Tibial nerve (tissue), 4 donors: ENCODE measurements around the gene DLX1. TPM values are rescaled to one million over a fixed set of nuclear protein-coding genes. Genes with fewer than 3 reads are reported as not detected.
A peak's percentile ranks its signal among the peaks of the same experiment; 100 is the strongest.

Source experiments
- DNase-seq, 2 donors: peaks; one replicate each; pipeline ENCODE4 v3.0.0-alpha.2; 2019; ENCODE audit warnings: low spot score in 2 of 2
- H3K27ac ChIP-seq, 4 donors: fragments of 200-600 bp; sonication (generic) in 3 of 4; one replicate each; pipeline ENCODE4 v1.5.1; 2017 to 2019; ENCODE audit warnings: mild to moderate bottlenecking in 1 of 4
- H3K27me3 ChIP-seq, 2 donors: fragments of 200-600 bp; sonication (generic) in 1 of 2; one replicate each; pipeline versions ENCODE4 v1.5.1 to v1.6.0; 2017 to 2019
- H3K36me3 ChIP-seq, 3 donors: fragments of 200-600 bp; sonication (generic); one replicate each; pipeline ENCODE4 v1.5.1; 2018 to 2019
- H3K4me1 ChIP-seq, 4 donors: fragments of 200-600 bp; sonication (generic) in 3 of 4; one replicate each; pipeline ENCODE4 v1.5.1; 2017 to 2019
- H3K4me3 ChIP-seq, 4 donors: fragments of 200-600 bp; sonication (generic) in 3 of 4; one replicate each; pipeline ENCODE4 v1.5.1; 2017 to 2019; ENCODE audit warnings: mild to moderate bottlenecking in 1 of 4, moderate library complexity in 1 of 4
- H3K9me3 ChIP-seq, 4 donors: fragments of 200-600 bp; sonication (generic) in 3 of 4; one replicate each; pipeline ENCODE4 v1.5.1; 2017 to 2019
- EP300 ChIP-seq, 2 donors: sonication (generic); formaldehyde crosslinking; IDR thresholded peaks; one replicate each; pipeline ENCODE4 v1.6.1; 2017; ENCODE audit warnings: antibody characterized with exemption in 2 of 2, mild to moderate bottlenecking in 1 of 2
- POLR2A ChIP-seq, 2 donors: fragments of 450-650 bp; IDR thresholded peaks; one replicate each; pipeline ENCODE4 v1.6.1; 2017; ENCODE audit warnings: antibody characterized with exemption in 2 of 2, mild to moderate bottlenecking in 2 of 2, moderate library complexity in 2 of 2
- WGBS, 2 donors: methylation state at CpG; one replicate each; pipeline ENCODE4 v1.1.5; 2018; 5-methylcytosine and 5-hydroxymethylcytosine counted together
- total RNA-seq, 4 donors: library from RNA; depleted of rRNA; stranded (reverse); fragments of >200 nt; gene quantifications; one replicate each; pipeline ENCODE4 v1.1.0, GENCODE V29; 2016
- TF ChIP-seq, protein P1 (sequence below), 5 experiments: fragments of 200-600 bp in 3 of 5; fragments of 450-650 bp in 2 of 5; sonication (generic) in 3 of 5; IDR thresholded peaks; one replicate each; pipeline ENCODE4 v1.5.1; 2016 to 2019; ENCODE audit warnings: antibody characterized with exemption in 5 of 5, mild to moderate bottlenecking in 3 of 5, moderate library complexity in 2 of 5

Gene DLX1
- total RNA-seq, 4 donors from 2014 or later, result 0.44 TPM; not detected in 3

GRCh38 chr2:172103471-172104272 lies 18.4 kb downstream of the DLX1 start:
- Histone ChIP-seq H3K27me3 (peaks cover 18 to 100% of the 10 kb centered on the region in 2 donors), H3K4me1 (peaks cover 0 to 76% (median 52%) of the 10 kb centered on the region in 4 donors)
- WGBS, 2 donors, result 8 to 9% methylated on average over 25 of the region's 25 CpGs

GRCh38 chr2:172105471-172106107 lies 20.3 kb downstream of the DLX1 start:
- no peak for TF ChIP-seq EP300 (IDR thresholded peaks at IDR 0.05)
- TF ChIP-seq POLR2A (IDR thresholded peaks at IDR 0.05), result no peak
- TF ChIP-seq, protein P1, sequence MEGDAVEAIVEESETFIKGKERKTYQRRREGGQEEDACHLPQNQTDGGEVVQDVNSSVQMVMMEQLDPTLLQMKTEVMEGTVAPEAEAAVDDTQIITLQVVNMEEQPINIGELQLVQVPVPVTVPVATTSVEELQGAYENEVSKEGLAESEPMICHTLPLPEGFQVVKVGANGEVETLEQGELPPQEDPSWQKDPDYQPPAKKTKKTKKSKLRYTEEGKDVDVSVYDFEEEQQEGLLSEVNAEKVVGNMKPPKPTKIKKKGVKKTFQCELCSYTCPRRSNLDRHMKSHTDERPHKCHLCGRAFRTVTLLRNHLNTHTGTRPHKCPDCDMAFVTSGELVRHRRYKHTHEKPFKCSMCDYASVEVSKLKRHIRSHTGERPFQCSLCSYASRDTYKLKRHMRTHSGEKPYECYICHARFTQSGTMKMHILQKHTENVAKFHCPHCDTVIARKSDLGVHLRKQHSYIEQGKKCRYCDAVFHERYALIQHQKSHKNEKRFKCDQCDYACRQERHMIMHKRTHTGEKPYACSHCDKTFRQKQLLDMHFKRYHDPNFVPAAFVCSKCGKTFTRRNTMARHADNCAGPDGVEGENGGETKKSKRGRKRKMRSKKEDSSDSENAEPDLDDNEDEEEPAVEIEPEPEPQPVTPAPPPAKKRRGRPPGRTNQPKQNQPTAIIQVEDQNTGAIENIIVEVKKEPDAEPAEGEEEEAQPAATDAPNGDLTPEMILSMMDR (IDR thresholded peaks at IDR 0.05), result no peak
- Histone ChIP-seq H3K9me3 (no peaks in the 10 kb centered on the region), H3K36me3 (no peaks in the 10 kb centered on the region), H3K4me3 (no peak overlapping the region), H3K27me3 (peaks cover 7 to 100% of the 10 kb centered on the region in 2 donors), H3K4me1 (peaks cover 0 to 57% (median 34%) of the 10 kb centered on the region in 4 donors), H3K27ac (no peak overlapping the region)
- no peak for DNase-seq
- WGBS, 2 donors, result 13 to 16% methylated on average over 23 of the region's 23 CpGs

More at GRCh38 chr2:172103471-172104272, 18.4 kb downstream of the DLX1 start:
- Histone ChIP-seq H3K4me3 (peak overlapping the region in 2 of 4 donors; percentile 50 to 65), H3K27ac (no peak overlapping the region), H3K36me3 (no peaks in the 10 kb centered on the region), H3K9me3 (no peaks in the 10 kb centered on the region)
- DNase-seq, result peak; percentile 59 to 73
- TF ChIP-seq, protein P1 (IDR thresholded peaks at IDR 0.05), result peak; percentile 68 to 89 (median 78)
- TF ChIP-seq EP300 (IDR thresholded peaks at IDR 0.05), result no peak

DNA sequence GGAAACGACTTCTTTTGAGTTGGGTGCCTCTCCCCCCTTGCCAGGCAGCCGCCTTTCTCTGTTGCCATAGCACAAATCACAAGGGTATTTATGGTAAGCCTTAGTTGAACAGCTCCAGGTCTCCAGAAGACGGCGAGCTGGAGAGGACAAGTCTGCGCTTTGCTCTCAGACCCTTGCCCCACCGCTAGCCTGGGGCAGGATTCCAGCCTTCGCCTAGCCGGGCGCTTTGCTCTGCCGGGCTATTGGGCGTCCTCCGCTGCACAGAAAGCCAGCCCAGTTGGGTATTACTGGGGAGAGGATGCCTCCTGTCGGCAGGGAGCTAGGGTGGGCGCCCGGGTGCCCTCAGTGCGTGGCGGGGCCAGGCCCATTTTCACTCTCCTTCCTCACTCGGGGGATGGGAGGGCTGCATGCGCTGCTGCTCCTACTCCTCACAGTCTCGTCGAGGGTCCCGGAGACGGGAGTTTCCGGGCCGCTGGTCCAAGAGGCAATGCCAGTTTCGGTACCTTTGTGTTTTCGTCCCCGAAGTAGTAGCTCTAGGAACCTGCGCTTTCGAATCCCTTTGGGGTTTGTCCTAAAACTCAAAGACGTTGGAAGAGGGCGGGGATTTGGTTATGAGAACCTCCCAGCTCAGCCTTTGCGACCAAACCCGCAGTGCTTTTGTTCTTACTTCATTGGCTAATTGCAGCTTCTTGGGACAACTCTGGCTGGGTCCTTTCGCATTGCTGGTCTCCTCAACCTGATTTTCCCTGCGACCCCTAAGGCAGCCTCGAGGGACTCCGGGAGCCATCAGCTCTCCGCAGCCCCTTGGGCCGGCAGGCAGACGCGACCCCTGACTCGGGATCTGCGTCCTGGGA lies 21.0 kb downstream of the DLX1 start:
- H3K27ac ChIP-seq, result no peak overlapping the region
- 3 to 8% methylated on average over 44 of the region's 44 CpGs for WGBS, 2 donors
- H3K4me3 ChIP-seq, result peak overlapping the region in 1 of 4 donors; percentile 33

DNA sequence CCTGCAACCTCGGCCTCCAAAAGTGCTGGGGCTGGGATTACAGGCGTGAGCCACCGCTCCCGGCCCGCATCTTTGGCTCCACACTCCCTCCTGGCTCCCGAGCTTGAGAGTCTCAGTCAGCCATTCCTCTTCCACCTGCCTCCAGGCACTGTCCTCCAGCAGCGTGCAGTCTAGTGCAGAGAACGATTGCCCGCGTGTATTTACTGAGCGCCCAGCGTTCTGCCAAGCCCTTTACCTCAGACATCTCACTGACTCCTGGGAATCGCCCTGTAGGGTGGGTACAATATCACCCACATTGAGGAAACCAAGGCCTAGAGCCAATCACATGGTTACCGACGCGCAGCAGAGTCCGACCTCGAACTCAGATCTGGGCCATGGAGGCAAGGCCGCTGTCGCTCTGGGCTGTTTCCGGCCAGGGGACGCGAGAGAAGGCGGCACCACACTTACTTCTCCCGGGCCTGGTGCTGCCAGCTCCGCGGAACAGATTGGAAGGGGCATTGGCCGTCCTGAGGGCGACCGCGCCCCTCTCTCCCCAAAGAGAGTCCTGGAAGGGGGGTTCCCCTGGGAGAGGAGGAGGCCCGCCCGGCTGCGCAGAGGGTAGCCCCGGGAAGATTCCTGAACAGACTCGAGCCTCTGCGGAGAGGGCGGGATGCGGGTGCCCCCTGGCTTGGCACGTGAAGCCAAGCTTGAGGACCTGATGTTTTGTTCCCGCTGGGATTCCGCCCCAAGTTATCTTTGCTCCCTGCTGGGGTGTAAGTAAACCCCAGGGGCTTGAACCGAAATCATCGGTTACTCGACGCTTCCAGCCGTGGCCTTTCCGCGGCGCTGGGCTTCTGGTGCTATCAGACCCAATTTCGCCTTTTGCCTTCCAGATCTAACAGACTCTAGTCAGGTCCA lies 22.6 kb downstream of the DLX1 start:
- H3K4me3 ChIP-seq, result no peak overlapping the region
- no peaks in the 10 kb centered on the region for H3K36me3 ChIP-seq
- peaks cover 4 to 83% of the 10 kb centered on the region in 2 donors for H3K27me3 ChIP-seq
- TF ChIP-seq POLR2A (IDR thresholded peaks at IDR 0.05), result no peak
- H3K4me1 ChIP-seq, result peaks cover 0 to 33% (median 14%) of the 10 kb centered on the region in 4 donors
- no peaks in the 10 kb centered on the region for H3K9me3 ChIP-seq
- 34 to 43% methylated on average over 36 to 51 of the region's 51 CpGs for WGBS, 2 donors
- no peak overlapping the region for H3K27ac ChIP-seq
- DNase-seq, result no peak

More for the DNA sequence above, 21.0 kb downstream of the DLX1 start:
- TF ChIP-seq, protein P1 (IDR thresholded peaks at IDR 0.05), result peak in 3 of 5 experiments; percentile 17 to 40 (median 39)
- no peak for TF ChIP-seq POLR2A (IDR thresholded peaks at IDR 0.05)
- no peak for DNase-seq
- H3K36me3 ChIP-seq, result no peaks in the 10 kb centered on the region
- peaks cover 0 to 49% (median 27%) of the 10 kb centered on the region in 4 donors for H3K4me1 ChIP-seq
- peaks cover 4 to 96% of the 10 kb centered on the region in 2 donors for H3K27me3 ChIP-seq
- no peaks in the 10 kb centered on the region for H3K9me3 ChIP-seq

DNA sequence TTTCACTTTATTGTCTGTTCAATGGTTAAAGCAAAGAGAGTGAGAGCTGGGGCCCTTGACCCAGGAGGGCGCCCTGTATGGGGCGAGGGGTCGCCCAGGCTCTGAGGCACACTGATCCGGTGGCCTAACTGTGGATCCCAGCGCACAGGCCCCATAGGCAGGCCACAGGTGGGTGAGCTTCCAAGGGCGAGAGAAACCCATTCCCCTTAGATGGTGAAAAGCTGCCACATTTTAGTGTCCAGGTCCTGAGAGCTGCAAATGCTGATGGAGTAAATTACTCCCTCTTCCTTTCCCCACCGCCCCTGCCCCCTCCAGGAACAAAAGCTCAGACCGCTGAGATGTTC lies 23.3 kb downstream of the DLX1 start:
- Histone ChIP-seq H3K27ac (no peak overlapping the region), H3K9me3 (no peaks in the 10 kb centered on the region), H3K4me3 (no peak overlapping the region), H3K4me1 (peaks cover 0 to 27% (median 11%) of the 10 kb centered on the region in 4 donors), H3K36me3 (no peaks in the 10 kb centered on the region), H3K27me3 (peaks cover 4 to 77% of the 10 kb centered on the region in 2 donors)
- TF ChIP-seq, protein P1 (IDR thresholded peaks at IDR 0.05), result no peak
- TF ChIP-seq POLR2A (IDR thresholded peaks at IDR 0.05) (no peak), EP300 (IDR thresholded peaks at IDR 0.05) (no peak)
- WGBS, 2 donors, result 39 to 53% methylated on average over 8 of the region's 8 CpGs
- no peak for DNase-seq
